RWPE1 (cell line): ENCODE measurements around the gene LIPH.

Experiments used
- CTCF ChIA-PET: fragments of 350-600 bp; sonication (Branson Sonifier 250); formaldehyde crosslinking; extraction: SDS; loops from one replicate; lab custom pipeline; 2021; lab: Yijun Ruan, JAX
- POLR2A ChIA-PET: fragments of 400-600 bp; formaldehyde crosslinking; extraction: SDS; loops from one replicate; lab custom pipeline; 2020; ENCODE audit warnings: antibody characterized with exemption; ENCODE audit not compliant: low non-redundant PET; lab: Yijun Ruan, JAX
- DNase-seq: peaks from one replicate; pipeline ENCODE4 v3.0.0; 2012; ENCODE audit warnings: low spot score
- H3K27ac ChIP-seq: fragments of 450-650 bp; 2 replicates; pipeline ENCODE4 v1.5.1; 2017
- CTCF ChIP-seq: fragments of 450-650 bp; conservative IDR thresholded peaks from 2 replicates; pipeline ENCODE4 v1.5.1; 2017; ENCODE audit warnings: low read depth, mild to moderate bottlenecking

The LIPH gene

GRCh38 chr3:185555101-185555501 is 2.7 kb upstream of the LIPH start:
- no peak for DNase-seq
- TF ChIP-seq CTCF = no peak
- ChIA-PET CTCF (interaction anchor here (0.7 kb wide), 1 partner anchor 67 kb away, joined by 3 read pairs; no protein-coding TSS in a partner anchor), POLR2A (no interaction called here)
- H3K27ac ChIP-seq = no peak overlapping the region

DNA sequence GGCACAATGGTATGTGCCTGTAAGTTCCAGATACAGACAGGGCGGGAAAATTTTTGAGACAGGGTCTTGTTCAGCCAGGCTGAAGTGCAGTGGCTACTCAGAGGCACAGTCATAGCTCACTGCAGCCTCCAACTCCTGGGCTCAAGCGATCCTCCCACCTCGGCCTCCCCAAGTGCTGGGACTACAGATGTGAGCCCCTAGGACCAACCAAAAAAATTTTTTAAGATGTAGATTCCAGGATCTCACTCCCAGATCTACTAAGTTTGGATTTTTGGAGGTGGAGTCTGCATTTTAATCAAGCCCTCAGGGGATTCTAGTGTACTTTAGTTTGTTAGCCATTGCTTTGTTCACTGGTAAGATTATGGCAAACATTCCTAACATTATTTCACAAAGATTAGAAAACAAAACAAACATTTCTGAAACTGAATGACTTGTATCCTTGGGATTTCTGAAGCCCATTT is 2.7 kb downstream of the LIPH start:
- H3K27ac ChIP-seq = peak overlapping the region; percentile 74
- DNase-seq = no peak
- ChIA-PET POLR2A (no interaction called here), CTCF (no interaction called here)
- TF ChIP-seq CTCF = no peak

DNA sequence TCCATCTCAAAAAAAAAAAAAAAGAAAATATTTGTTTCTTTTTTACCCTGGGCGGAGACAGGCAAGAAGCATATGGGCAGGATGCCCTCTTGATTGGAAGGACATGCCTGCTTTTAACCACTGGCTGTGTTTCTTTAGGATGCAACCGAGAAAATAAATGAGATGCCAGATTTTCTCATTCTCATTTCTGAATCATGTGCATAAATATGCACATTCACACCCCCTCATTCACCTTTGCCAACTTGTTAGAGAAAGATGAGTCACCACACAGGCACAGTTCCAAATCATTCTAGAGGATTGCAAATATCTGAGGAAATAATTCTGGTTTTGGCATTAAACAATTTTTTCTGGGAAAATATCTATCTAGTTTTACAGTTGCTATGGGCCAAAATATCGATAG is 3.3 kb downstream of the LIPH start:
- no peak for TF ChIP-seq CTCF
- peak; percentile 95 for DNase-seq
- ChIA-PET CTCF (no interaction called here), POLR2A (no interaction called here)
- peak overlapping the region; percentile 88 for H3K27ac ChIP-seq

- TF ChIP-seq CTCF = no peak
- H3K27ac ChIP-seq = no peak overlapping the region
- ChIA-PET CTCF (no interaction called here), POLR2A (no interaction called here)
- no peak for DNase-seq
Measured at GRCh38 chr3:185540695-185541094, 11.7 kb downstream of the LIPH start.

DNA sequence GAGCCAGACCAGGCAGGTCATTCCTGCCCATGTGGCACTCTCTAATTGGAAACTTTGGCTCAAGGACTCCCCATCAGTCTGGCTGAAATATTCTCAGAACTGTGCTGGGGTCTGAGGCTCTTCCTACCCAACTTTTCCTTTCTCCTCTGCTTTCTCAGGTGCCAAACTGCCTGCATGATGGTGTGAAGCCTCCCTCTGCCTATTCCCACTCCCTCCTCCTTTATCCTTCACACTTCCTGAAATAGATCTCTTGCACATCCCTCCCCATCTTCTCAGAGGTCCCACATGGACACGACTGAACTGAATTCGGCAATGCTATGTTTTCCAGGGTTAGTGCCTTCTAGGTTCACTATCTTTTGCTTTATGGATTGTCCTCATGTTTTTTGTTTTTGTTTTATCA is 12.5 kb downstream of the LIPH start:
- POLR2A ChIA-PET = no interaction called here

GRCh38 chr3:185537369-185537970 is 14.9 kb downstream of the LIPH start:
- DNase-seq = peak; percentile 90
- POLR2A ChIA-PET = no interaction called here
- peak overlapping the region; percentile 83 for H3K27ac ChIP-seq
- CTCF ChIA-PET = interaction anchor here (0.6 kb wide), 1 partner anchor 21 kb away, joined by 3 read pairs; no protein-coding TSS in a partner anchor
- no peak for TF ChIP-seq CTCF

More for the DNA sequence above, 12.5 kb downstream of the LIPH start:
- CTCF ChIA-PET = no interaction called here
- TF ChIP-seq CTCF = no peak
- DNase-seq = no peak
- H3K27ac ChIP-seq = no peak overlapping the region
